IMR-90 (cell line): ENCODE results near the gene CLDN10.

ENCODE experiments used
- BHLHE40 ChIP-seq: fragments of 150-350 bp; IDR thresholded peaks from 2 replicates; pipeline ENCODE4 v1.6.1; 2016; ENCODE audit warnings: mild to moderate bottlenecking, low read depth, low read length
- CEBPB ChIP-seq: IDR thresholded peaks from 2 replicates; pipeline ENCODE4 v1.6.1; 2012; ENCODE audit warnings: low read depth, low read length, improper control_type of control experiment
- CTCF ChIP-seq: conservative IDR thresholded peaks from 2 replicates; pipeline ENCODE4 v1.5.1; 2012; ENCODE audit warnings: mild to moderate bottlenecking, low read depth, low read length, improper control_type of control experiment
- FOS ChIP-seq: fragments of 150-350 bp; IDR thresholded peaks from 2 replicates; pipeline ENCODE4 v1.6.1; 2016; ENCODE audit warnings: low read depth, low read length
- MAFK ChIP-seq: IDR thresholded peaks from 2 replicates; pipeline ENCODE4 v1.6.1; 2012; ENCODE audit warnings: low read depth, low read length, improper control_type of control experiment
- MXI1 ChIP-seq: IDR thresholded peaks from 2 replicates; pipeline ENCODE4 v1.6.1; 2012; ENCODE audit warnings: low read depth, mild to moderate bottlenecking, low read length, moderate library complexity, borderline replicate concordance
- POLR2A ChIP-seq: IDR thresholded peaks from 2 replicates; pipeline ENCODE4 v1.6.1; 2012; ENCODE audit warnings: mild to moderate bottlenecking, low read depth, low read length
- RAD21 ChIP-seq: IDR thresholded peaks from 2 replicates; pipeline ENCODE4 v1.6.1; 2012; ENCODE audit warnings: low read length, improper control_type of control experiment
- RFX5 ChIP-seq: IDR thresholded peaks from 2 replicates; pipeline ENCODE4 v1.8.0; 2012; ENCODE audit warnings: low read depth, mild to moderate bottlenecking, low read length, moderate library complexity
- USF2 ChIP-seq: fragments of 150-350 bp; IDR thresholded peaks from 2 replicates; pipeline ENCODE4 v1.6.1; 2017; ENCODE audit warnings: mild to moderate bottlenecking, antibody characterized with exemption, low read length, low read depth

GRCh38 chr13:95546919-95547318, 5.6 kb upstream of the CLDN10 start:
- TF ChIP-seq RFX5 (no peak), MAFK (no peak), FOS (no peak), POLR2A (no peak), CTCF (no peak), BHLHE40 (no peak), MXI1 (no peak), USF2 (no peak), CEBPB (no peak), RAD21 (no peak)
